ENCODE data around the gene PTPN22. TPM values are rescaled to one million over a fixed set of nuclear protein-coding genes. Genes with fewer than 3 reads are reported as not detected.

The PTPN22 gene
- total and polyA plus RNA-seq, 9 of the 15 experiments (the other 6 are each of a cell fraction or from before 2014, with no cell fraction given) = 0.45 to 4.6 (median 1.1) TPM

DNA sequence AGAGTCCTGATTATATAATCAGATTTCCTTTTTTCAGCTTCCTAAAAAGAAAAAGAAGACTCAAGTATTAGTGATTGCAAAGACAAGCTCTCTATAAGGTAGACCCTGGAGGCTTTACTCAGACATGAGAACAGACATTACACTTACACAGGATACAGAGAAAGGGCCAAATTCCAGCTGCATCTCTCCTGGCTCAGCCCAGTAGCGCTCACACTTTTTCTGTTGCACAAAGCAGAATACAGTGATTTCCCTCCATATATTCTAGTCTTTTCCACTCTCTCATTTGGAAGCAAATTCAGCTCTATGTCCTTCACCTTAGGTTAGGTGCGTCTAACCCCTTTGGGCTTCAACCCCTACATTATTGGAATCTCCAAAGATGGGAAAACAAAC, 15.1 kb downstream of the PTPN22 start:
- Histone ChIP-seq H3K36me3 (ENCODE audit: control insufficient read depth, insufficient read depth, low read length) (no peaks in the 10 kb centered on the region), H3K9ac (ENCODE audit: insufficient read depth in 1 of 2, low read depth in 2 of 2, low read length in 2 of 2) (no peak overlapping the region), H4K20me1 (replicated peaks; ENCODE audit: control insufficient read depth, insufficient read depth, low read length) (no peaks in the 10 kb centered on the region), H3K27ac (ENCODE audit: extremely low read depth, low read depth, low read length) (no peak overlapping the region), H2AFZ (ENCODE audit: low read depth, low read length) (no peak overlapping the region), H3K4me2 (ENCODE audit: insufficient read depth, low read length) (no peak overlapping the region), H3K27me3 (ENCODE audit: control insufficient read depth in 2 of 2, insufficient read depth in 2 of 2, low read length in 2 of 2) (no peaks in the 10 kb centered on the region), H3K9me3 (replicated peaks; ENCODE audit: control insufficient read depth, insufficient read depth, low read depth, low read length) (no peaks in the 10 kb centered on the region), H3K9me1 (ENCODE audit: control insufficient read depth, insufficient read depth, low read length) (no peaks in the 10 kb centered on the region), H3K79me2 (ENCODE audit: control insufficient read depth, insufficient read depth, low read length) (no peaks in the 10 kb centered on the region), H3K4me1 (replicated peaks in 1 of 2; ENCODE audit: control insufficient read depth in 2 of 2, insufficient read depth in 2 of 2, low read length in 2 of 2) (peaks cover 4 to 13% of the 10 kb centered on the region in 2 experiments; a peak in 2 of 5 replicates), H3K4me3 (no peak overlapping the region)
- DNase-seq (ENCODE audit: extremely low read depth in 1 of 4, low spot score in 3 of 4) (no peak), ATAC-seq (no peak), FAIRE-seq (no peak)
- WGBS (ENCODE audit: insufficient coverage, low coverage, missing lambda C conversion rate) = 79% methylated on average over 2 of the region's 2 CpGs
- TF ChIP-seq TAF9B (IDR thresholded peaks at IDR 0.05; ENCODE audit: partially characterized antibody) (no peak), MEF2D (tag; conservative IDR thresholded peaks at IDR 0.05; ENCODE audit: low read depth) (no peak)
- TF ChIP-seq, protein P1, sequence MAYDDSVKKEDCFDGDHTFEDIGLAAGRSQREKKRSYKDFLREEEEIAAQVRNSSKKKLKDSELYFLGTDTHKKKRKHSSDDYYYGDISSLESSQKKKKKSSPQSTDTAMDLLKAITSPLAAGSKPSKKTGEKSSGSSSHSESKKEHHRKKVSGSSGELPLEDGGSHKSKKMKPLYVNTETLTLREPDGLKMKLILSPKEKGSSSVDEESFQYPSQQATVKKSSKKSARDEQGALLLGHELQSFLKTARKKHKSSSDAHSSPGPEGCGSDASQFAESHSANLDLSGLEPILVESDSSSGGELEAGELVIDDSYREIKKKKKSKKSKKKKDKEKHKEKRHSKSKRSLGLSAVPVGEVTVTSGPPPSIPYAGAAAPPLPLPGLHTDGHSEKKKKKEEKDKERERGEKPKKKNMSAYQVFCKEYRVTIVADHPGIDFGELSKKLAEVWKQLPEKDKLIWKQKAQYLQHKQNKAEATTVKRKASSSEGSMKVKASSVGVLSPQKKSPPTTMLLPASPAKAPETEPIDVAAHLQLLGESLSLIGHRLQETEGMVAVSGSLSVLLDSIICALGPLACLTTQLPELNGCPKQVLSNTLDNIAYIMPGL (CRISPR knock-in tag; IDR thresholded peaks at IDR 0.05) = no peak
- no TSS peak for BruUV-seq (replicated peaks)
- intact Hi-C loops (cut with micrococcal nuclease) = no loop called here
- ChIA-PET CTCF (ENCODE audit: low intra/inter-chr PET ratio) (no interaction called here), POLR2A (interaction anchor here (0.6 to 1.4 kb wide), 4 partner anchors 14 to 995 kb away, joined by 3 read pairs; no protein-coding TSS in a partner anchor)
- in situ Hi-C loops (cut with MboI) = no loop called here

All from K562 (cell line).